Measurements from ENCODE around the gene APBB2.
A peak's percentile ranks its signal among the peaks of the same experiment; 100 is the strongest.

The APBB2 gene

DNA sequence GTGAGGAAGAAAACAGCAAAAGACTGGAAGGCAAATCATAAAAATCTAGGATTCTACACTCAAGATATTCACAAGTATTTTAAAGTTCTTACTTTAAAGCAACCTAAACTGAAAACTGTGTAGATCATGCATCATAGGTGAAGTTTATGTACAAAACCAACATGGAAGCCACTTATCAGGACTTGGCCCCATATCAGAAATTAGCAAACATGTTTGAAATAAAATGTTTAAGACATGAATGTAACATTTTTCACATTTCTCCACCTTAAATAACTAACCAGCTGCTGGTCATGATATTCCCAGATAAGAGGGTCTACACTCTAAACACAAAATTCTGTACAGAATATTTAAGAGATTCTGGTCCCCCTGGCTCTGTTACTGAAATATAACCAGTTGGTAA lies 38.5 kb downstream of the APBB2 start:
- H3K9me3 ChIP-seq (ENCODE audit: severe bottlenecking), result no peaks in the 10 kb centered on the region
- H3K27me3 ChIP-seq (ENCODE audit: insufficient read depth, poor library complexity, severe bottlenecking), result no peaks in the 10 kb centered on the region
- no peak overlapping the region for H3K4me3 ChIP-seq (ENCODE audit: severe bottlenecking)
- H3K27ac ChIP-seq (ENCODE audit: poor library complexity, severe bottlenecking), result peak overlapping the region; percentile 80
- H3K4me1 ChIP-seq (ENCODE audit: insufficient read depth, poor library complexity, severe bottlenecking), result peaks cover 55% of the 10 kb centered on the region
- DNase-seq (ENCODE audit: low spot score) (no peak), ATAC-seq (ENCODE audit: low read depth) (no peak)
- peaks cover 20% of the 10 kb centered on the region for H3K36me3 ChIP-seq (ENCODE audit: low read depth)
- TF ChIP-seq, protein P1, sequence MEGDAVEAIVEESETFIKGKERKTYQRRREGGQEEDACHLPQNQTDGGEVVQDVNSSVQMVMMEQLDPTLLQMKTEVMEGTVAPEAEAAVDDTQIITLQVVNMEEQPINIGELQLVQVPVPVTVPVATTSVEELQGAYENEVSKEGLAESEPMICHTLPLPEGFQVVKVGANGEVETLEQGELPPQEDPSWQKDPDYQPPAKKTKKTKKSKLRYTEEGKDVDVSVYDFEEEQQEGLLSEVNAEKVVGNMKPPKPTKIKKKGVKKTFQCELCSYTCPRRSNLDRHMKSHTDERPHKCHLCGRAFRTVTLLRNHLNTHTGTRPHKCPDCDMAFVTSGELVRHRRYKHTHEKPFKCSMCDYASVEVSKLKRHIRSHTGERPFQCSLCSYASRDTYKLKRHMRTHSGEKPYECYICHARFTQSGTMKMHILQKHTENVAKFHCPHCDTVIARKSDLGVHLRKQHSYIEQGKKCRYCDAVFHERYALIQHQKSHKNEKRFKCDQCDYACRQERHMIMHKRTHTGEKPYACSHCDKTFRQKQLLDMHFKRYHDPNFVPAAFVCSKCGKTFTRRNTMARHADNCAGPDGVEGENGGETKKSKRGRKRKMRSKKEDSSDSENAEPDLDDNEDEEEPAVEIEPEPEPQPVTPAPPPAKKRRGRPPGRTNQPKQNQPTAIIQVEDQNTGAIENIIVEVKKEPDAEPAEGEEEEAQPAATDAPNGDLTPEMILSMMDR (IDR thresholded peaks at IDR 0.05; ENCODE audit: poor library complexity, severe bottlenecking), result no peak

DNA sequence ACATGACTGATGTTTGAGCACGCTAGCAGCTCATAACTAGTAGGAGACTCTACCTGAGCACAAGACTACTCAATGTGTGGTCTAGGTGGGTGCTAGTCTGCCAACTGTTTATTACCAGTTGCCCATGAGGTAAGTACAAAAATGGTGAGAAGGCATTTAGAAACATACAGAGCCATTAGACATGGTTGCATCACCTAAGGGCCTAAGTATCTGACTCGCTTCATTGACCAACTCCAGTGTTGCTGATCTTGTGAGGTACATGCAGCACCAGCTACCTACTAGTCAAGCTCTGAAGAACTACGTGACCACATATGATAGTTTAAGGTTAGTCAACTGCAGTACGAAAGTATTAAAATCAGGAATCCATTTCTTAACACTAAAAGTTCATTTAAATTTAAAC lies 39.9 kb downstream of the APBB2 start:
- Histone ChIP-seq H3K27ac (ENCODE audit: poor library complexity, severe bottlenecking) (no peak overlapping the region), H3K4me3 (ENCODE audit: severe bottlenecking) (no peak overlapping the region), H3K27me3 (ENCODE audit: insufficient read depth, poor library complexity, severe bottlenecking) (no peaks in the 10 kb centered on the region), H3K9me3 (ENCODE audit: severe bottlenecking) (no peaks in the 10 kb centered on the region), H3K36me3 (ENCODE audit: low read depth) (peaks cover 20% of the 10 kb centered on the region), H3K4me1 (ENCODE audit: insufficient read depth, poor library complexity, severe bottlenecking) (peaks cover 56% of the 10 kb centered on the region)
- no peak for ATAC-seq (ENCODE audit: low read depth)
- TF ChIP-seq, protein P1 (IDR thresholded peaks at IDR 0.05; ENCODE audit: poor library complexity, severe bottlenecking), result no peak
- no peak for DNase-seq (ENCODE audit: low spot score)

DNA sequence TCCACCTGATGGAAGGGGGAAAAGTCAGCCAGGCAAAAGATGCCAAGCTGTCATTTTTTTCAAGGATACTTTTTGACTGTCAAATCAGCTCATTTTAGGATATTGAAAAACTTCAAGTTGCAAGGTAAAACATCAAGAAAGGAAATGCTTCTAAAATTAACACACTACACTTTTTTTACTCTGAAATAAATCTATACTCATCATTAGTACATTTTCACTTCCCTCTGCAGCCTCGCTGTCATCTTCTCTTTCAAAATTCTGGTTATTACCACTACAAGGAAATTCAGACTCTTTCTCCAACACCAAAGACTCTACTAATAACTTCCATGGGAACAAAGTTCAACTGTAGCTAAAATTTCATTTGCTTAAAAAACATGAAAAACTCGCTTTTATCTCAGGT lies 41.6 kb downstream of the APBB2 start:
- Histone ChIP-seq H3K4me3 (ENCODE audit: severe bottlenecking) (no peak overlapping the region), H3K27me3 (ENCODE audit: insufficient read depth, poor library complexity, severe bottlenecking) (no peaks in the 10 kb centered on the region), H3K36me3 (ENCODE audit: low read depth) (peaks cover 20% of the 10 kb centered on the region), H3K4me1 (ENCODE audit: insufficient read depth, poor library complexity, severe bottlenecking) (peaks cover 43% of the 10 kb centered on the region), H3K9me3 (ENCODE audit: severe bottlenecking) (no peaks in the 10 kb centered on the region), H3K27ac (ENCODE audit: poor library complexity, severe bottlenecking) (peak overlapping the region; percentile 8)
- ATAC-seq (ENCODE audit: low read depth), result no peak
- TF ChIP-seq, protein P1 (IDR thresholded peaks at IDR 0.05; ENCODE audit: poor library complexity, severe bottlenecking), result no peak
- DNase-seq (ENCODE audit: low spot score), result no peak

DNA sequence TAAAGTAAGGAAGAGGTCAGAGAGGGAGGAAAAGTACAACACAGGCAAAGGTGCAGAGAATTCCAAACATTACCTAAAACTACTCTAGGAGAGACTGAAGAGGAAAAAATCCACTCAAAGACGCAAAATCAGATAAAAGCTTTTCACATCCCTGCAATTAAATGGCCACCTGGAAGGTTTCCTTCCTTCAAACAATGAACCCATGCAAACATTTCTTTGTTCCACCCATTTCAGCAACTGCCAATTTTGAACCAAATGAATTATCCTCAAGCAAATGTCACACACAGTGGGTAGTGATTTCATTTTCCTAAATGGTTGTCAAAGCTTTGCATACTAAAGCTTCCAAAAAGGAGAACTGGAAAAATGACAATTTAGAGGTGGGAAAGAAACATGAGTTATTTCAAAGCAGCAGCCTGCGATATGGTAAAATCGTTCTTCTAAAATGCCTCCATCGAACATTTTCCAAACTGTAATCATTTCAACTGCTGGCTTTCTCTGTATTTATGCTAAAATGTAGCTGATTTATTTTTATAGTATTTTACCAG lies 45.0 kb downstream of the APBB2 start:
- H3K36me3 ChIP-seq (ENCODE audit: low read depth), result 0 out of 2 replicates have a peak, but pooled peaks cover 8% of the 10 kb centered on the region
- TF ChIP-seq, protein P1 (IDR thresholded peaks at IDR 0.05; ENCODE audit: poor library complexity, severe bottlenecking), result no peak
- H3K27ac ChIP-seq (ENCODE audit: poor library complexity, severe bottlenecking), result peak overlapping the region; percentile 37
- H3K9me3 ChIP-seq (ENCODE audit: severe bottlenecking), result no peaks in the 10 kb centered on the region
- no peak overlapping the region for H3K4me3 ChIP-seq (ENCODE audit: severe bottlenecking)
- ATAC-seq (ENCODE audit: low read depth) (no peak), DNase-seq (ENCODE audit: low spot score) (no peak)
- peaks cover 18% of the 10 kb centered on the region for H3K4me1 ChIP-seq (ENCODE audit: insufficient read depth, poor library complexity, severe bottlenecking)
- H3K27me3 ChIP-seq (ENCODE audit: insufficient read depth, poor library complexity, severe bottlenecking), result no peaks in the 10 kb centered on the region

DNA sequence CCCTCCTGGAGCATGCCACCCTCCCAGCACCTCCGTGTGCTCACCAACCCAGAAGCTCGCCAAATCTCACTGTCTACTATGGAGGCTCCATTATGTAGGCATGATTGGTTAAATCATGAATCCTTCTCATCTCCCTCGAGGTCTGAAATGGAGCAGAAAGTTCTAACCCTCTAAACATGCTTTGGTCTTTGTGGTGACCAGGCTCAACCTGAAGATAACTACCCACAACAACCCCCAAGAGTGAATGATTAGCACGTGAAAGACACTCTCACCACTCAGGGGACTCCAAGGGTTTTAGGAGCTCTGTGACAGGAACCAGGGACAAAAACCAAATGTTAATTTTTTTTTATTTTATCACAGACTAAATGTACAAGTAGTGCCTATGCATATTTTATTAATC lies 47.2 kb downstream of the APBB2 start:
- H3K9me3 ChIP-seq (ENCODE audit: severe bottlenecking), result no peaks in the 10 kb centered on the region
- H3K36me3 ChIP-seq (ENCODE audit: low read depth), result 0 out of 2 replicates have a peak, but pooled peaks cover 8% of the 10 kb centered on the region
- TF ChIP-seq, protein P1 (IDR thresholded peaks at IDR 0.05; ENCODE audit: poor library complexity, severe bottlenecking), result no peak
- ATAC-seq (ENCODE audit: low read depth) (no peak), DNase-seq (ENCODE audit: low spot score) (no peak)
- H3K4me3 ChIP-seq (ENCODE audit: severe bottlenecking), result no peak overlapping the region
- H3K27me3 ChIP-seq (ENCODE audit: insufficient read depth, poor library complexity, severe bottlenecking), result no peaks in the 10 kb centered on the region
- H3K4me1 ChIP-seq (ENCODE audit: insufficient read depth, poor library complexity, severe bottlenecking), result peaks cover 36% of the 10 kb centered on the region
- no peak overlapping the region for H3K27ac ChIP-seq (ENCODE audit: poor library complexity, severe bottlenecking)

Data from RWPE2 (cell line).